Measurements from ENCODE around the gene CEP83. TPM values are rescaled to one million over a fixed set of nuclear protein-coding genes. Genes with fewer than 3 reads are reported as not detected.

Gene CEP83
- total and polyA plus RNA-seq, 2 experiments from 2014 or later, result 29.8 to 33.7 TPM

GRCh38 chr12:94264736-94265485, 194.8 kb downstream of the CEP83 start:
- Histone ChIP-seq H3K27ac (ENCODE audit: low read depth) (peak overlapping the region; percentile 79; the same call in 1 of the 2 replicates), H3K9me2 (ENCODE audit: insufficient read depth) (no peaks in the 10 kb centered on the region), H3K27me3 (ENCODE audit: insufficient read depth) (no peaks in the 10 kb centered on the region), H3K79me2 (replicated peaks; ENCODE audit: insufficient read depth) (no peaks in the 10 kb centered on the region), H3K4me1 (ENCODE audit: insufficient read depth) (peaks cover 60% of the 10 kb centered on the region), H2AFZ (no peak overlapping the region), H3K4me3 (no peak overlapping the region), H3K4me2 (peak overlapping the region; percentile 57), H4K20me1 (replicated peaks; ENCODE audit: insufficient read depth) (no peaks in the 10 kb centered on the region), H3F3A (replicated peaks; ENCODE audit: low read depth) (peaks cover 9% of the 10 kb centered on the region), H3K36me3 (ENCODE audit: insufficient read depth) (no peaks in the 10 kb centered on the region; the same call in 1 of the 2 replicates)
- Mint-ChIP-seq H3K27ac (no peak overlapping the region; the same call in 1 of the 2 replicates), H3K27me3 (ENCODE audit: insufficient read depth, low read depth, poor library complexity) (peaks cover 32% of the 10 kb centered on the region), H3K36me3 (ENCODE audit: low read depth) (peaks cover 10% of the 10 kb centered on the region), H3K4me1 (peaks cover 70% of the 10 kb centered on the region), H3K9me3 (peaks cover 7% of the 10 kb centered on the region; the same call in 2 of the 3 replicates), H3K4me3 (no peak overlapping the region)
- DNase-seq (ENCODE audit: low spot score), result no peak
- ATAC-seq, result no peak
- TF ChIP-seq, protein P1, sequence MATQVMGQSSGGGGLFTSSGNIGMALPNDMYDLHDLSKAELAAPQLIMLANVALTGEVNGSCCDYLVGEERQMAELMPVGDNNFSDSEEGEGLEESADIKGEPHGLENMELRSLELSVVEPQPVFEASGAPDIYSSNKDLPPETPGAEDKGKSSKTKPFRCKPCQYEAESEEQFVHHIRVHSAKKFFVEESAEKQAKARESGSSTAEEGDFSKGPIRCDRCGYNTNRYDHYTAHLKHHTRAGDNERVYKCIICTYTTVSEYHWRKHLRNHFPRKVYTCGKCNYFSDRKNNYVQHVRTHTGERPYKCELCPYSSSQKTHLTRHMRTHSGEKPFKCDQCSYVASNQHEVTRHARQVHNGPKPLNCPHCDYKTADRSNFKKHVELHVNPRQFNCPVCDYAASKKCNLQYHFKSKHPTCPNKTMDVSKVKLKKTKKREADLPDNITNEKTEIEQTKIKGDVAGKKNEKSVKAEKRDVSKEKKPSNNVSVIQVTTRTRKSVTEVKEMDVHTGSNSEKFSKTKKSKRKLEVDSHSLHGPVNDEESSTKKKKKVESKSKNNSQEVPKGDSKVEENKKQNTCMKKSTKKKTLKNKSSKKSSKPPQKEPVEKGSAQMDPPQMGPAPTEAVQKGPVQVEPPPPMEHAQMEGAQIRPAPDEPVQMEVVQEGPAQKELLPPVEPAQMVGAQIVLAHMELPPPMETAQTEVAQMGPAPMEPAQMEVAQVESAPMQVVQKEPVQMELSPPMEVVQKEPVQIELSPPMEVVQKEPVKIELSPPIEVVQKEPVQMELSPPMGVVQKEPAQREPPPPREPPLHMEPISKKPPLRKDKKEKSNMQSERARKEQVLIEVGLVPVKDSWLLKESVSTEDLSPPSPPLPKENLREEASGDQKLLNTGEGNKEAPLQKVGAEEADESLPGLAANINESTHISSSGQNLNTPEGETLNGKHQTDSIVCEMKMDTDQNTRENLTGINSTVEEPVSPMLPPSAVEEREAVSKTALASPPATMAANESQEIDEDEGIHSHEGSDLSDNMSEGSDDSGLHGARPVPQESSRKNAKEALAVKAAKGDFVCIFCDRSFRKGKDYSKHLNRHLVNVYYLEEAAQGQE (IDR thresholded peaks at IDR 0.05; ENCODE audit: unreplicated experiment), result no peak

DNA sequence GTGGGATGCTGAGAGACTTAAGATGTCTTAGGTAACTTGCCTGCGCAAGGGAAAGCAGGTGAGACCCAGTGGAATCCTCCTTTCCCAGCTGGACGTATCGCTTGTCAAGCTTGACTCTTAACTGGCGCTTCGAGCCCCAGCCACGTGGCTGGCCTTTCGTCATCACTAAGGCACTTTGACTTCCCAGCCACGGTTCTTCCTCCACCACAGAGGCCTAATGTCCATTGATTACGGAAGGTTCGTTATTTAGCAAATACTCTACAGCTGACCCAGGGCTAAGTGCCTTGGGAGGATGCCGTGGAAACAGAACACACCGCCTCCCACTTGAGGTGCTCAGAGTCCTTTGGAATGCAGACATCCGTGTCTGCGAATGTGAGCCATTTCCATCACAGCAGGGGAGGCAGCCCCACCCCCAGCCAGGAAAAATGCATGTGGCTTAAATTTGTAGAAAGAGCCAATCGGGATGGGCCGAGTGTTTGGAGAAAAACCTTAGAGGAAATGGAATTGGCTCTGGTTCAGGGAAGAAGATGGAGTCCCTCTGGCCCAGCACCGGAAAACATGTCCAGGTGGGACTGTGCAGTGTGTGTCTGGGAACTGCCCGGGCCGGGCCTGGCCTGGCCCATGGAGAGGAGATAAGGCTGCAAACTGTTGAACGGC, 195.6 kb downstream of the CEP83 start:
- peaks cover 10% of the 10 kb centered on the region for H3K36me3 Mint-ChIP-seq (ENCODE audit: low read depth)
- peaks cover 7% of the 10 kb centered on the region; the same call in 2 of the 3 replicates for H3K9me3 Mint-ChIP-seq
- no peaks in the 10 kb centered on the region; the same call in 1 of the 2 replicates for H3K36me3 ChIP-seq (ENCODE audit: insufficient read depth)
- no peak overlapping the region for H3K4me3 ChIP-seq
- H3K4me1 ChIP-seq (ENCODE audit: insufficient read depth), result peaks cover 61% of the 10 kb centered on the region
- H3K27me3 Mint-ChIP-seq (ENCODE audit: insufficient read depth, low read depth, poor library complexity), result peaks cover 32% of the 10 kb centered on the region
- peaks cover 71% of the 10 kb centered on the region for H3K4me1 Mint-ChIP-seq
- H4K20me1 ChIP-seq (replicated peaks; ENCODE audit: insufficient read depth), result no peaks in the 10 kb centered on the region
- H3K4me3 Mint-ChIP-seq, result peak overlapping the region; percentile 23; the same call in 1 of the 3 replicates
- H3K79me2 ChIP-seq (replicated peaks; ENCODE audit: insufficient read depth), result no peaks in the 10 kb centered on the region
- peak overlapping the region; percentile 79 for H3K27ac ChIP-seq (ENCODE audit: low read depth)
- no peaks in the 10 kb centered on the region for H3K27me3 ChIP-seq (ENCODE audit: insufficient read depth)
- H3K9me2 ChIP-seq (ENCODE audit: insufficient read depth), result no peaks in the 10 kb centered on the region
- H2AFZ ChIP-seq, result no peak overlapping the region
- DNase-seq (ENCODE audit: low spot score) (peak; percentile 87), ATAC-seq (peak; percentile 49)
- peak overlapping the region; percentile 87 for H3K27ac Mint-ChIP-seq
- H3K4me2 ChIP-seq, result peak overlapping the region; percentile 57
- peaks cover 10% of the 10 kb centered on the region for H3F3A ChIP-seq (replicated peaks; ENCODE audit: low read depth)
- TF ChIP-seq ETS1 (IDR thresholded peaks at IDR 0.05) (0 out of 2 replicates have a peak, but pooled peaks have one; percentile 16), ZNF331 (CRISPR knock-in tag; IDR thresholded peaks at IDR 0.05; ENCODE audit: low read depth) (peak; percentile 15; the same call in 1 of the 2 replicates), CREB1 (CRISPR knock-in tag; IDR thresholded peaks at IDR 0.05; ENCODE audit: low read depth) (0 out of 2 replicates have a peak, but pooled peaks have one; percentile 28), EZH2phosphoT487 (IDR thresholded peaks at IDR 0.05; ENCODE audit: unreplicated experiment) (no peak), ZNF114 (CRISPR knock-in tag; IDR thresholded peaks at IDR 0.05) (no peak)
- TF ChIP-seq, protein P2, sequence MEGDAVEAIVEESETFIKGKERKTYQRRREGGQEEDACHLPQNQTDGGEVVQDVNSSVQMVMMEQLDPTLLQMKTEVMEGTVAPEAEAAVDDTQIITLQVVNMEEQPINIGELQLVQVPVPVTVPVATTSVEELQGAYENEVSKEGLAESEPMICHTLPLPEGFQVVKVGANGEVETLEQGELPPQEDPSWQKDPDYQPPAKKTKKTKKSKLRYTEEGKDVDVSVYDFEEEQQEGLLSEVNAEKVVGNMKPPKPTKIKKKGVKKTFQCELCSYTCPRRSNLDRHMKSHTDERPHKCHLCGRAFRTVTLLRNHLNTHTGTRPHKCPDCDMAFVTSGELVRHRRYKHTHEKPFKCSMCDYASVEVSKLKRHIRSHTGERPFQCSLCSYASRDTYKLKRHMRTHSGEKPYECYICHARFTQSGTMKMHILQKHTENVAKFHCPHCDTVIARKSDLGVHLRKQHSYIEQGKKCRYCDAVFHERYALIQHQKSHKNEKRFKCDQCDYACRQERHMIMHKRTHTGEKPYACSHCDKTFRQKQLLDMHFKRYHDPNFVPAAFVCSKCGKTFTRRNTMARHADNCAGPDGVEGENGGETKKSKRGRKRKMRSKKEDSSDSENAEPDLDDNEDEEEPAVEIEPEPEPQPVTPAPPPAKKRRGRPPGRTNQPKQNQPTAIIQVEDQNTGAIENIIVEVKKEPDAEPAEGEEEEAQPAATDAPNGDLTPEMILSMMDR (conservative IDR thresholded peaks at IDR 0.05; ENCODE audit: low read depth in 2 of 2), result no peak

Data from GM23338 (cell line).